Right renal cortex interstitium (tissue), 3 donors: ENCODE measurements around the gene NDN. TPM values are rescaled to one million over a fixed set of nuclear protein-coding genes. Genes with fewer than 3 reads are reported as not detected.

ENCODE experiments used
- DNase-seq, 3 donors: peaks; one replicate each; pipeline ENCODE4 v3.0.0-alpha.2; 2013; ENCODE audit warnings: low read depth in 3 of 3, low spot score in 2 of 3
- polyA plus RNA-seq, 3 donors: library from polyadenylated mRNA; unstranded; fragments of 120-200 nt; gene quantifications; one replicate each; pipeline ENCODE4 v1.2.1, GENCODE V29; 2013; ENCODE audit not compliant: insufficient read length in 3 of 3

NDN gene
- polyA plus RNA-seq, 3 donors: 76.2 to 79.7 (median 77.2) TPM

DNA sequence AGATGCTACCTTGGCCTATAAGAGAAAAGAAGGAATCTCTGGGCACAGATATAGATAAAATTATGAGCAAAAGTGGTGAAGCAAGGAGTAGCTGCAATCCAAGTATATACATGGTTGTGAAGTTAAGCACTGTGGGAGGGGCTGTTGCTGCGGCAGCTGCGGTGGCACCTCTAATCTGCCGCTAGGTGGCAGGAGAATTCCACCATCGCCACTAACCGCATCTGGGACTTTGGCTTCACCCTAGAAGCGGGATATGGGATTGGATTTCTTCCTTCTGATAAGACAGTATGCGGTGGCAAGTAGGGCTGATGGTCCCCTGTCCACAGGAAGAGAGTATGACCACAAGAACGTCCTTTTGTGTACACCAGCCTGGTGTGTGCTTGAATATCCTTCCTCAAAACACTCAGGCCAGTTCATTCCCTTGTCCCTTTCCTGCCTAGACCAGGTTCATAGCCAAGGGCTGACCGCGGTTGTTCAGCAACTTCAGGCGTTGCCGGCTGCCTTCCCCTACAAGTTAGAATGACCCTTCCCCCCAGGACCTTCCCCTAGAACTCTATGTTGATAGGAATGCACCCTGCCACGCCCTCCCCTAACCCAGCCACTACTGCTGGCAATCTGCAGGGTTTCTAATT, 44.6 kb downstream of the NDN start:
- peak; percentile 27 to 40 (median 31) for DNase-seq

Other genes with a start within 250 kb of the NDN start
- gene GOLGA6L2, start 240.1 kb downstream of the NDN start, polyA plus RNA-seq: not detected
- 1 to 10 TPM in 2 of 3 donors, under 1 TPM in 1; 0.89 to 1.9 (median 1.8) TPM for gene MKRN3, start 121.6 kb downstream of the NDN start, polyA plus RNA-seq
- gene MAGEL2, start 39.4 kb downstream of the NDN start, polyA plus RNA-seq: 1 to 10 TPM; 3.6 to 4.1 (median 3.8) TPM